MM.1S (cell line): ENCODE measurements around the gene MFSD6L.

ENCODE experiments used
- DNase-seq: peaks from one replicate; pipeline ENCODE4 v3.0.0-alpha.2; 2015
- H2AFZ ChIP-seq: fragments of 300-600 bp; sonication (generic); 2 replicates; pipeline ENCODE4 v1.6.0; 2016; ENCODE audit warnings: antibody characterized with exemption, low read length
- H3F3A ChIP-seq: fragments of 300-600 bp; sonication (generic); 2 replicates; pipeline ENCODE4 v1.6.1; 2016; ENCODE audit warnings: mild to moderate bottlenecking, antibody characterized with exemption, low read length, moderate library complexity, mixed read lengths; ENCODE audit not compliant: insufficient read depth
- H3K27ac ChIP-seq: fragments of 300-600 bp; sonication (generic); 2 replicates; pipeline ENCODE4 v1.5.1; 2016; ENCODE audit warnings: mild to moderate bottlenecking, low read length
- H3K27me3 ChIP-seq: fragments of 300-600 bp; sonication (generic); replicated peaks from 2 replicates; pipeline ENCODE4 v1.6.0; 2016; ENCODE audit warnings: low read length; ENCODE audit not compliant: insufficient read depth
- H3K36me3 ChIP-seq: fragments of 300-600 bp; sonication (generic); replicated peaks from 2 replicates; pipeline ENCODE4 v1.6.1; 2016; ENCODE audit warnings: mild to moderate bottlenecking, low read length, mixed read lengths; ENCODE audit not compliant: insufficient read depth
- H3K4me1 ChIP-seq: fragments of 300-600 bp; sonication (generic); 2 replicates; pipeline ENCODE4 v1.6.1; 2016; ENCODE audit warnings: low read length, mixed read lengths
- H3K4me2 ChIP-seq: fragments of 300-600 bp; sonication (generic); 2 replicates; pipeline ENCODE4 v1.6.0; 2016; ENCODE audit warnings: low read depth, low read length
- H3K4me3 ChIP-seq: fragments of 300-600 bp; sonication (generic); 2 replicates; pipeline ENCODE4 v1.5.1; 2016; ENCODE audit warnings: low read length, mixed read lengths
- H3K79me2 ChIP-seq: fragments of 300-600 bp; sonication (generic); 2 replicates; pipeline ENCODE4 v1.6.1; 2016; ENCODE audit warnings: mixed run types, low read length, mixed read lengths
- H3K9ac ChIP-seq: fragments of 300-600 bp; sonication (generic); 2 replicates; pipeline ENCODE4 v1.6.1; 2016; ENCODE audit warnings: low read length, mixed read lengths
- H3K9me2 ChIP-seq: fragments of 300-600 bp; sonication (generic); replicated peaks from 2 replicates; pipeline ENCODE4 v1.6.1; 2016; ENCODE audit warnings: mild to moderate bottlenecking, low read length, mixed read lengths; ENCODE audit not compliant: insufficient read depth
- H3K9me3 ChIP-seq: fragments of 300-600 bp; sonication (generic); replicated peaks from 2 replicates; pipeline ENCODE4 v1.6.1; 2016; ENCODE audit warnings: mild to moderate bottlenecking, low read length, mixed read lengths; ENCODE audit not compliant: insufficient read depth
- H4K20me1 ChIP-seq: fragments of 300-600 bp; sonication (generic); 2 replicates; pipeline ENCODE4 v1.6.1; 2016; ENCODE audit warnings: mild to moderate bottlenecking, low read length, moderate library complexity, mixed read lengths; ENCODE audit not compliant: insufficient read depth
- CTCF ChIP-seq: fragments of 300-600 bp; sonication (generic); IDR thresholded peaks from 2 replicates; pipeline ENCODE4 v1.5.1; 2016; ENCODE audit warnings: antibody characterized with exemption, low read length, mixed read lengths
- EZH2 ChIP-seq: fragments of 300-600 bp; sonication (generic); optimal IDR thresholded peaks from 2 replicates; pipeline ENCODE3; 2017; ENCODE audit warnings: low read depth, mild to moderate bottlenecking, antibody characterized with exemption, low read length, mixed read lengths
- EZH2phosphoT487 ChIP-seq: fragments of 300-600 bp; sonication (generic); IDR thresholded peaks from 2 replicates; pipeline ENCODE4 v1.6.1; 2018; ENCODE audit warnings: antibody characterized with exemption, low read length

MFSD6L gene

GRCh38 chr17:8791248-8791909 is 7.8 kb downstream of the MFSD6L start:
- H2AFZ ChIP-seq = no peak overlapping the region
- H3K9me2 ChIP-seq = no peaks in the 10 kb centered on the region
- no peaks in the 10 kb centered on the region for H3K9me3 ChIP-seq
- H3K27me3 ChIP-seq = no peaks in the 10 kb centered on the region
- H4K20me1 ChIP-seq = no peaks in the 10 kb centered on the region
- no peak overlapping the region for H3K4me3 ChIP-seq
- no peaks in the 10 kb centered on the region for H3K36me3 ChIP-seq
- no peak overlapping the region for H3K27ac ChIP-seq
- no peak overlapping the region for H3K4me2 ChIP-seq
- no peaks in the 10 kb centered on the region for H3K4me1 ChIP-seq
- no peak for TF ChIP-seq EZH2phosphoT487
- peak; percentile 9; the same call in 1 of the 2 replicates for TF ChIP-seq CTCF
- no peak for TF ChIP-seq EZH2
- no peak for DNase-seq
- no peaks in the 10 kb centered on the region for H3K79me2 ChIP-seq
- H3K9ac ChIP-seq = no peak overlapping the region
- H3F3A ChIP-seq = no peaks in the 10 kb centered on the region

- no peak overlapping the region for H3K4me2 ChIP-seq
Observed at GRCh38 chr17:8789743-8790142, 9.4 kb downstream of the MFSD6L start.

GRCh38 chr17:8788998-8789397 is 10.2 kb downstream of the MFSD6L start:
- H2AFZ ChIP-seq = no peak overlapping the region
- H3K36me3 ChIP-seq = no peaks in the 10 kb centered on the region
- no peaks in the 10 kb centered on the region for H3K4me1 ChIP-seq
- H3K9me3 ChIP-seq = no peaks in the 10 kb centered on the region
- no peak overlapping the region for H3K27ac ChIP-seq
- H3K27me3 ChIP-seq = no peaks in the 10 kb centered on the region
- no peaks in the 10 kb centered on the region for H3F3A ChIP-seq
- TF ChIP-seq CTCF (no peak), EZH2phosphoT487 (no peak), EZH2 (no peak)
- H3K79me2 ChIP-seq = no peaks in the 10 kb centered on the region
- H3K9ac ChIP-seq = no peak overlapping the region
- no peaks in the 10 kb centered on the region for H4K20me1 ChIP-seq
- no peaks in the 10 kb centered on the region for H3K9me2 ChIP-seq
- DNase-seq = no peak
- H3K4me3 ChIP-seq = no peak overlapping the region
- no peak overlapping the region for H3K4me2 ChIP-seq

More at GRCh38 chr17:8789743-8790142, 9.4 kb downstream of the MFSD6L start:
- Histone ChIP-seq H3K4me1 (no peaks in the 10 kb centered on the region), H2AFZ (no peak overlapping the region), H3K4me3 (no peak overlapping the region), H3K27ac (no peak overlapping the region), H3K9me3 (no peaks in the 10 kb centered on the region), H3K79me2 (no peaks in the 10 kb centered on the region), H3F3A (no peaks in the 10 kb centered on the region), H3K9me2 (no peaks in the 10 kb centered on the region), H3K36me3 (no peaks in the 10 kb centered on the region), H3K9ac (no peak overlapping the region), H3K27me3 (no peaks in the 10 kb centered on the region), H4K20me1 (no peaks in the 10 kb centered on the region)
- DNase-seq = no peak
- no peak for TF ChIP-seq EZH2phosphoT487
- TF ChIP-seq CTCF = no peak
- TF ChIP-seq EZH2 = no peak
